HG03342 (cell line): Measurements from ENCODE around the gene TMEM176B.
"Not testable (repeated sequence)": the region's sequence is repeated elsewhere in the genome, so short reads cannot be mapped to it uniquely, and the experiment has no call there.

Source experiments
- ATAC-seq: cut with Tn5 transposase; IDR thresholded peaks from one replicate; pipeline ENCODE4 v1.9.1; 2021; ENCODE audit warnings: mild to moderate bottlenecking, moderate library complexity; ENCODE audit not compliant: unreplicated experiment

TMEM176B gene

DNA sequence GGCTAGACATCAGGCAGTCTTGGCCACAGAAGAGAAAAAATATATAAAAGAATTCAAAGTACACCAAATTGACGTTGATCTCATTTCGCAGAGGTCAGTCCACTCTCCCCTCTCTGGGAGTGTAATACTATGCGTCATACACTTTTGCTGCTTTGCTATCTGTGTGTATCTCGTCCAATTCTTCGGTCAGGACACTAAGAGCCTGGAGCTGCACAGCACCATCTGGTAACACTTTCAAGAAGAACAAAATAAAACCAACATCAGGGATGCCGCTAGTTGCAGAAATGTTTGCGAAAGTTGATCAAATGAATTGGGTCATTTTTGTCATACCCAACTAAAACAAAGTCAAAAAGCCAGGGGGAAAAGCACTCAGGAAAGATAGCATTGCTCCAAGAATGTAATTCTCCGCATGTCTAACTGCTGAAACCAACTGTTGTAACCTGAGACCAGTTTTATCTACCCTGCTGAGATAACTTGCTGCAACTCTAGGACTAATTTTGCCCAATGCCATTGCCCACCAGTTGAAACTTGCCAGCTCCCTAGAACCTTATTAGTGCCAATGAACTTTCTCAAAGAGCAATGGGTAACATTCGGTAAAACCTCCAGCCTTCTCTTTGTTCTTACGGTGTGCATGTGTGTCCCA lies 23.4 kb upstream of the TMEM176B start:
- no peak for ATAC-seq

DNA sequence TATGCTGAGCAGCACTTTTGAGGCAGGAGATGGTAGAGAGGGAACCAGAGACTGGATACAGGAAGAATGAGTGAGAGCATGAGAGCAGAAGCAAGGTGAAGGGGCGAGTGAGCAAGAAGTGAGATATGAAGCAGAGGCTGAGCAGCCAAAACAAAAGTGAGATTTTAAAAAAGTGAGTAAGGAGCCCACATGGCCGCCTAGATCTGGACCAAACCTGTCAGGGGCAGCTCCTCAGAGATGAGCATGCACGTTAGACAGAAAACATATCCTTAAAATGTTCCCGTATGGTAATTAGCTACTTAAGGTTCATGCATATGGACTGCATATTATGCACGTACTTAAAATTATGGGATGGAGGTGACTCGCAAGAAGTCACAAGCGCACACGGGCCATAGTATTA lies 22.9 kb upstream of the TMEM176B start:
- ATAC-seq, result no peak

DNA sequence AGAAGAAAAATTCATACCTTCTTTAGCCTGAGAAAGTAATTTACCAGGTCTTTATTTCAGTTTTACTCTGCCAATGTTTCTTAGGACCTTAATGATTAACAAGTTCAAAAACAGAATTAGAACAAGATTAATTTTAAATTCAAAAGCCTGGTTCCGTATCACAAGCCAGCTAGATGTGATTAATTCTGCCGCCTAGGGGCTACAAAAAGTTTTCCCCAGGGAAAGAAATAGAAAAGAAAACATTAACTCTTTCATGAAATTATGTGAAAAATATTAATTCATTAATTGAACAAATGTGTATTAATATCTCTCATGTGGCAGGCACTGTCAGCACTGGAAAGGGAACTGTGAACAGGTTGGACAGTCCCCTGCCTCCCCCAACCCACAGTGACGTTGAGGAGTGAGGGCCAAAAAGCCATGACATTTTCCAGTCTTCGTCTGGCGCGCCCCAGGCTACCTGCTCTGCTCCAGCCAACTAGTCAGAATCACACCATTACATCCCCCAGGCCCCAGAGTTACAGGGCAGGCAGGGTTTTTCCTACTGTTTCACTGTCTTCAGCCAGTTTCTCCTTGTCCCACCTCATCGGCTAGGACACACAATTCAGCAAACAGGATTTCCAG lies 20.5 kb upstream of the TMEM176B start:
- ATAC-seq, result no peak

- ATAC-seq, result no peak
Measured at GRCh38 chr7:150820148-150820547, 20.0 kb upstream of the TMEM176B start.

DNA sequence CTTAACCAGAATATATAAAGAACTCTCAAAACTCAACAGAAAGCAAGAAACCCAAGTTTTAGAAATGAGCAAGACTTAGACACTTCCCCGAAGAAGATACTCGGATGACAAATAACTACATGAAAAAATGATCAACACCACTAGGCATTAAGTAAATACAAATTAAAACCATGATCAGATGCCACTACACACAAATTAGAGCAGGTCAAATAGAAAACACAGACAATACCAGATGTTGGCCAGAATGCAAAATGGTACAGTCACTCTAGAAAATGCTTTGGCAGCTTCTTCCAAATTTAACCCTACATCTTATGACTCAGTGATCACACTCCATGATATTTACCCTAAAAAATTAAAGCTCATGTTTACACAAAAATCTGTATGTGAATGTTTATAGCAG lies 18.8 kb upstream of the TMEM176B start:
- ATAC-seq, result no peak

- ATAC-seq, result no peak
Measured at GRCh38 chr7:150814328-150815001, 14.3 kb upstream of the TMEM176B start.

DNA sequence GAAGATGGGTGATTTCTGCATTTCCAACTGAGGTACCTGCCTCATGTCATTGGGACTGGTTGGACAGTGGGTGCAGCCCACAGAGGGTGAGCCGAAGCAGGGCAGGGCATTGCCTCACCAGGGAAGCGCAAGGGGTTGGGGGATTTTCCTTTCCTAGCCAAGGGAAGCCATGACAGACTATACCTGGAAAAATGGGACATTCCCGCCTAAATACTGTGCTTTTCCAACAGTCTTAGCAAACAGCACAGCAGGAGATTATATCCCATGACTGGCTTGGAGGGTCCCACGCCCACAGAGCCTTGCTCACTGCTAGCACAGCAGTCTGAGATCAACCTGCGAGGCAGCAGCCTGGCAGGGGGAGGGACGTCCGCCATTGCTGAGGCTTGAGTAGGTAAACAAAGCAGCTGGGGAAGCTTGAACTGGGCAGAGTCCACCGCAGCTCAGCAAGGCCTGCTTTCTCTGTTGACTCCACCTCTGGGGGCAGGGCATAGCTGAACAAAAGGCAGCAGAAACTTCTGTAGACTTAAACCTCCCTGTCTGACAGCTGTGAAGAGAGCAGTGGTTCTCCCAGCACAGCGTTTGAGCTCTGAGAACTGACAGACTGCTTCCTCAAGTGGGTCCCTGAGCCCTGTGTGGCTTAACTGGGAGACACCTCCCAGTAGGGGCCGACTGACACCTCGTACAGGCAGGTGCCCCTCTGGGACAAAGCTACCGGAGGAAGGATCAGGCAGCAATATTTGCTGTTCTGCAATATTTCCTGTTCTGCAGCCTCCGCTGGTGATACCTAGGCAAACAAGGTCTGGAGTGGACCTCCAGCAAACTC lies 7.7 kb upstream of the TMEM176B start:
- not testable (repeated sequence) for ATAC-seq

- ATAC-seq, result no peak
Measured at GRCh38 chr7:150806863-150807262, 6.7 kb upstream of the TMEM176B start.

GRCh38 chr7:150806454-150806853 lies 6.3 kb upstream of the TMEM176B start:
- ATAC-seq, result no peak

DNA sequence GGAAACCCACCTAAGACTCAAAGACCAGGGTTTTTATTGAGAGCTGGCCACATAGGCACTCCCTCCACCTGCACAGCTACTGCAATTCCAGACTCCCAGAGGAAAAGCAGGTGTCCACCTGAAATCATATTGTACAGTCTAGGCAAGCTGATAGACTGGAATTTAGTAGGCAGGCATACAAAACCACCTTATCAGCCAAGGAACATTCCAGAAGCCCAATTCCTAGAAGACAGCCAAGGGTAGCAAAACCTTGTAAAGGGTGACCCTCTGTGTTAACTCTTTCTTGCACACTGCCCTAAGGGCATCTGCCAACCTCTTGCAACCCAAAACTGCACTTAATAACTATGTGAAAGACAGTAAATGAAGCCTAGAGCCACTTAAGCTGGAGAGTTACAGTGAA lies 5.7 kb upstream of the TMEM176B start:
- no peak for ATAC-seq

- no peak for ATAC-seq
Measured at GRCh38 chr7:150804802-150805201, 4.6 kb upstream of the TMEM176B start.

GRCh38 chr7:150803161-150803860 lies 3.1 kb upstream of the TMEM176B start:
- no peak for ATAC-seq

DNA sequence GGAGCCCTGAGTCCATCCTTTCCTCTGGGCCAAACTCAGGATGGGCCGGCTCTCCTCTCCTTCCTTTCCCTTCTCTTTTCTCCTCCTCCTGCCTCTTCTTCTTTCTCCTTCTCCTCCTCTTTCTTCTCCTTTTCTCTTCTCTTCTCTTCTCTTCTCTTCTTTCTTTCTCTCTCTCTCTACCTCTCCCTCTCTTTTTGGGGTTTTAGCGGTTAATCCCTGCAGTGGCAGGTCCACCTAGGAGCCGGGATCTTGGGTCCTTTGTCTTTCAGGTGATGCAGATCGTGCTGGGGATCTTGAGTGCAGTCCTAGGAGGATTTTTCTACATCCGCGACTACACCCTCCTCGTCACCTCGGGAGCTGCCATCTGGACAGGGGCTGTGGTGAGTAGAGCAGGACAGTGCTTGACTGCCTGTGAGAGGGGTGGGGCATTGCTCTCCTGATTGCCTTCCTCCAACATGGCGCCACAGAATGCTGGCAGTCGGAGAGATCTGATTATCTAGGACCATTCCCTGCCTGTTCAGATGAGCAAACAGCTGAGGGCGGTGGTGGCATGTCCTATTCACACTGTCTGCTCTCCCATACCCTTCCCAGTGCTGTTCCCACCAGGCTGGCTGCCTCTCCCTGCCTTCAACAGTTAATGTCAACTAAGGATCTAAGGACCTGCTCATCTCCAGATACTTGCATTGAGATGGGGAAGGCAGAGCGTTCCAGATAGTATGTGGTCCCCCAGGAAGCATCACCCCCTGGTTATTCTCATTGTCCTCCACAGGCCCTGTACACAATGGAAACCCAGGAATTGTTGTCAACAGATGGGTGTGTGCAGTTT lies 2.0 kb upstream of the TMEM176B start:
- ATAC-seq, result no peak

DNA sequence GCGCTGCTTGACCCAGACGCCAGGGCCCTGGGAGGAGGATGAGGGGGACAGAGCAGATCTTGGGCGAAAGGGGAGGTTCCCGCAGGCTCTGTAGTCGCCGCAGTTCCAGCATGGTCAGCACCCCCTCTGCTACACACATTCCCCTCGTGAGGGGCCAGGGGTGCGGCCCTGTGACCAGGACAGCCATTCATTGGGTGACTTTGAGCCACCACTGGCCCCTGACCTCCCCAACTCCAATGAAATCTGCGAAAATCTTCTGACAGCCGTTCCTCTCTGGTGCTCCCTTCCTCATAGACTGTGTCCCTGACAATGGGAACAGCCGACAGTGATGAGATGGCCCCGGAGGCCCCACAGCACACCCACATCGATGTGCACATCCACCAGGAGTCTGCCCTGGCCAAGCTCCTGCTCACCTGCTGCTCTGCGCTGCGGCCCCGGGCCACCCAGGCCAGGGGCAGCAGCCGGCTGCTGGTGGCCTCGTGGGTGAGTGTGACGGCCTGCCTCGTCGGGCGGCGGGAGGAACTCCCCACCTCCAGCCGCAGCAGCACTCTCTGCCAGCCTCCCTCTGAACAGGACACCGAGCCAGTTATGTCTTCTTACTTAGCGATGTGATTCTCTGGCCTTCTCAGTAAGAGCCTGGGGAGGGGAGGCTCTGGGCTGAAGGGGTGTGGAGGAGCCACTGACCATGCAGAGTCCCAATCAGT lies 1.2 kb upstream of the TMEM176B start:
- no peak for ATAC-seq

DNA sequence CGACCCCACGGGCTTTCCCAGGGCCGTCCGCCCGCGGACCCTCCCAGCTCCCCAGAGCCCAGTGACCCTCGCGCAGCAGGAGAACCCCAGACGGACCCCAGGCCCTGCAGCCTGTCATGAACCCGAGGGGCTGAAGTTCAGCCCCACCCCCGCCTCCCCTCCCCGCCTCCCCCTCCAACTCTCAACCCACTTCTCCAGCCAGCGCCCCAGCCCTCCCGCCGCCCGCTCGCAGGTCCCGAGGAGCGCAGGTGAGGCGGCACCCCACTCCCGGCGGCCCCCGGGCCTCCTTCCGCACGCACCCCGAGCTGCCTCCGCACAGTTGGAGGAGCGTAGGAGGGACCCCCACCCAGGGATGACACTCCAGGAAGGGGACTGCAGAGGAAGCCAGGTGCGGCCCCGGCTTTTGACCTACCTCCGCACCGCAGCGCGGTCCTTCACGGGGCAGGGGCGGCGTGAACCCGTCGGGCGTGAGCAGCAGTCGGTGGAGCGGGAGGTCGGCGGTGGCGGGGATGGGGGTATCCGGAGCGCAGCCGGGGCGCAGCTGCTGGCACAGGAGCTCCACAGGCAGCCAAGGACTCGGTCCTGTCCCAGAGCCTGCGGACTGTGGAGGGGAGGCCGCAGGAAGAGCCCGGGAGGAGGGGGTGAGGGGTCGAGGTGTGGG lies 547 bp upstream of the TMEM176B start, which contains the start of gene TMEM176A:
Gene TMEM176A, plus strand, starts transcription at position 189 of the 661 bp plus-strand sequence. CDS start 782 bp downstream, outside the sequence.
- no peak for ATAC-seq

DNA sequence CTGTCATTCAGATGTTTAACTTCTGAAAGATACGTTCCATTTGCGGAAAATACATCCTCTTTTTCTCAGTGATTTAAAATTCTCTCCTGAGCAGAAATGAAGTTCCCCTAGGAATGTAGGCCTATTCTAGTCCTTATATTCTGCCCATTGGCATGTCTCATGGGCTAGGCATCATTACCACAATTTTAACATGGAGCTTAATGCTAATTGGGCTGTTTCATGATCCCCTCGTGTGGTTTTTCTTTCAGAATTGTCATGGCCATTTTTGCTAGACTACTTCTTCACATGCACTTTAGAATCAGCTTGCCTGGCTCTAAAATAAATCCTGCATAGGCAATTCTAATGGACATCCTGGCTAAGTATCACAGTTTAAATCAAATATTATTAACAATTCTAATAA lies 1.0 kb downstream of the TMEM176B start:
- no peak for ATAC-seq

- ATAC-seq, result no peak
Measured at GRCh38 chr7:150797661-150798060, 2.5 kb downstream of the TMEM176B start.

DNA sequence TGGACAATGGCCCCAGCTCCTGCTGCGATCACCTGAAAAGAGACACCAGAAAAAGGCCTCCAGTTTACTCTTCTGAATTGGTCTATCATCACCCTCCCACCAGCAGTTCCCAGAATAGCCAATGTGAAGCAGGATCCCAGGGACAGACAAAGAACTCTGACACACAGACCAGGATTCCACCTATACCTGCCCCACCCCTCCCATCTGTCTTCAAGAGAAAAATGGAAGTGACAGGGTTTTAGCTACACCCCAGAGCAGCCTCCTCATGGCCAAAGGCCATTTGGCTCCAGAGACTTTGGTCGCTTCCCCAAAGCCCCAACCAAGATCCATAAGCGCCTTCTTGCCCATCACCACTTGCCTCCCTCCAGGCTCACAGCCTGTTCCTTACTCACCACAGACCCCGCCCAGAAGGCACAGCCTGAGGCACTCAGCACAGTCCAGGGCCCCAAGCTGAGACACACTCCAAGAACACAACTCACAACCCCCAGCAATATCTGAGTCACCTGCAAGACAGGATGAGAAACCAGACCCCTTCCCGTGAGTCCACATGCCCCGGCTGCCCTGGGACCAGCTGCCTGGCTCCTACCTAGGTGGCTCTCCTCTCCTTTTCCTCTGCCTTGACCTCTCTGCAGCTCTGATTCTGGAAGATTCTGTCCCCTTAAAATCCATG lies 6.5 kb downstream of the TMEM176B start:
- no peak for ATAC-seq
